Measurements from ENCODE around the gene IDE. TPM values are rescaled to one million over a fixed set of nuclear protein-coding genes. Genes with fewer than 3 reads are reported as not detected.
"Not testable (repeated sequence)": the region's sequence is repeated elsewhere in the genome, so short reads cannot be mapped to it uniquely, and the experiment has no call there.

Gene IDE
- total RNA-seq, 1 experiment from 2014 or later, result 24.8 TPM

- Histone ChIP-seq H3K4me3 (peak overlapping the region; percentile 97), H3K36me3 (peaks cover 5% of the 10 kb centered on the region), H3K9me3 (replicated peaks) (no peaks in the 10 kb centered on the region), H3K4me1 (peaks cover 15% of the 10 kb centered on the region), H3K27me3 (no peaks in the 10 kb centered on the region), H3K27ac (peak overlapping the region; percentile 94)
- peak; percentile 36 to 49 for DNase-seq
These were observed 649 bp downstream of the IDE start for GRCh38 chr10:92573091-92573797.

GRCh38 chr10:92572362-92573090 is 1.4 kb downstream of the IDE start:
- peak in 1 of 2 experiments; percentile 29 for DNase-seq
- no peaks in the 10 kb centered on the region for H3K27me3 ChIP-seq
- peaks cover 15% of the 10 kb centered on the region for H3K4me1 ChIP-seq
- H3K4me3 ChIP-seq, result peak overlapping the region; percentile 97
- H3K36me3 ChIP-seq, result peaks cover 5% of the 10 kb centered on the region
- H3K9me3 ChIP-seq (replicated peaks), result no peaks in the 10 kb centered on the region
- H3K27ac ChIP-seq, result peak overlapping the region; percentile 94

- H3K4me1 ChIP-seq, result peaks cover 15% of the 10 kb centered on the region
- H3K4me3 ChIP-seq, result no peak overlapping the region
- no peak overlapping the region for H3K27ac ChIP-seq
- no peaks in the 10 kb centered on the region for H3K27me3 ChIP-seq
- no peak for DNase-seq
- H3K36me3 ChIP-seq, result peaks cover 5% of the 10 kb centered on the region
- no peaks in the 10 kb centered on the region for H3K9me3 ChIP-seq (replicated peaks)
These were observed 2.2 kb downstream of the IDE start for GRCh38 chr10:92571649-92572048.

- H3K27me3 ChIP-seq; DNase-seq; H3K4me3 ChIP-seq; H3K36me3 ChIP-seq; H3K27ac ChIP-seq; H3K9me3 ChIP-seq (replicated peaks); H3K4me1 ChIP-seq: not testable (repeated sequence)
These were observed 4.2 kb downstream of the IDE start for GRCh38 chr10:92569663-92570062.

GRCh38 chr10:92569071-92569470 is 4.8 kb downstream of the IDE start:
- no peaks in the 10 kb centered on the region for H3K27me3 ChIP-seq
- DNase-seq, result no peak
- H3K27ac ChIP-seq, result no peak overlapping the region
- H3K9me3 ChIP-seq (replicated peaks), result no peaks in the 10 kb centered on the region
- H3K36me3 ChIP-seq, result peaks cover 5% of the 10 kb centered on the region
- peaks cover 5% of the 10 kb centered on the region for H3K4me1 ChIP-seq
- no peak overlapping the region for H3K4me3 ChIP-seq

- H3K27ac ChIP-seq, result no peak overlapping the region
- H3K4me3 ChIP-seq, result no peak overlapping the region
- no peaks in the 10 kb centered on the region for H3K9me3 ChIP-seq (replicated peaks)
- peaks cover 5% of the 10 kb centered on the region for H3K4me1 ChIP-seq
- peaks cover 5% of the 10 kb centered on the region for H3K36me3 ChIP-seq
- H3K27me3 ChIP-seq, result no peaks in the 10 kb centered on the region
- no peak for DNase-seq
These were observed 5.8 kb downstream of the IDE start for GRCh38 chr10:92567952-92568600.

GRCh38 chr10:92562424-92562823 is 11.5 kb downstream of the IDE start:
- H3K27ac ChIP-seq, result no peak overlapping the region
- H3K36me3 ChIP-seq, result peaks cover 4% of the 10 kb centered on the region
- no peaks in the 10 kb centered on the region for H3K9me3 ChIP-seq (replicated peaks)
- no peaks in the 10 kb centered on the region for H3K4me1 ChIP-seq
- H3K27me3 ChIP-seq, result no peaks in the 10 kb centered on the region
- no peak overlapping the region for H3K4me3 ChIP-seq
- no peak for DNase-seq

GRCh38 chr10:92559046-92559445 is 14.8 kb downstream of the IDE start:
- H3K4me1 ChIP-seq, result no peaks in the 10 kb centered on the region
- H3K27me3 ChIP-seq, result no peaks in the 10 kb centered on the region
- no peak overlapping the region for H3K4me3 ChIP-seq
- no peak overlapping the region for H3K27ac ChIP-seq
- no peaks in the 10 kb centered on the region for H3K9me3 ChIP-seq (replicated peaks)
- DNase-seq, result no peak
- H3K36me3 ChIP-seq, result peaks cover 7% of the 10 kb centered on the region

GRCh38 chr10:92553959-92554358 is 19.9 kb downstream of the IDE start:
- Histone ChIP-seq H3K36me3 (peaks cover 13% of the 10 kb centered on the region), H3K9me3 (replicated peaks) (no peaks in the 10 kb centered on the region), H3K4me3 (no peak overlapping the region), H3K27ac (no peak overlapping the region), H3K4me1 (no peaks in the 10 kb centered on the region), H3K27me3 (no peaks in the 10 kb centered on the region)
- no peak for DNase-seq

- peaks cover 17% of the 10 kb centered on the region for H3K36me3 ChIP-seq
- H3K4me3 ChIP-seq, result no peak overlapping the region
- no peak for DNase-seq
- H3K9me3 ChIP-seq (replicated peaks), result no peaks in the 10 kb centered on the region
- H3K27me3 ChIP-seq, result no peaks in the 10 kb centered on the region
- no peak overlapping the region for H3K27ac ChIP-seq
- no peaks in the 10 kb centered on the region for H3K4me1 ChIP-seq
These were observed 21.6 kb downstream of the IDE start for GRCh38 chr10:92552310-92552709.

GRCh38 chr10:92550924-92551323 is 23.0 kb downstream of the IDE start:
- no peak overlapping the region for H3K27ac ChIP-seq
- no peaks in the 10 kb centered on the region for H3K9me3 ChIP-seq (replicated peaks)
- DNase-seq, result no peak
- H3K27me3 ChIP-seq, result no peaks in the 10 kb centered on the region
- H3K4me3 ChIP-seq, result no peak overlapping the region
- H3K4me1 ChIP-seq, result no peaks in the 10 kb centered on the region
- H3K36me3 ChIP-seq, result peaks cover 17% of the 10 kb centered on the region

- Histone ChIP-seq H3K27ac (no peak overlapping the region), H3K4me3 (no peak overlapping the region), H3K4me1 (peaks cover 7% of the 10 kb centered on the region; the same call in 1 of the 2 replicates), H3K9me3 (replicated peaks) (no peaks in the 10 kb centered on the region), H3K36me3 (peaks cover 15% of the 10 kb centered on the region; the same call in 1 of the 2 replicates), H3K27me3 (no peaks in the 10 kb centered on the region)
- no peak for DNase-seq
These were observed 26.2 kb downstream of the IDE start for GRCh38 chr10:92547676-92548075.

GRCh38 chr10:92545556-92545955 is 28.3 kb downstream of the IDE start:
- no peaks in the 10 kb centered on the region for H3K27me3 ChIP-seq
- H3K36me3 ChIP-seq, result peaks cover 13% of the 10 kb centered on the region
- no peak for DNase-seq
- H3K9me3 ChIP-seq (replicated peaks), result no peaks in the 10 kb centered on the region
- no peak overlapping the region for H3K27ac ChIP-seq
- peaks cover 7% of the 10 kb centered on the region; the same call in 1 of the 2 replicates for H3K4me1 ChIP-seq
- H3K4me3 ChIP-seq, result no peak overlapping the region

GRCh38 chr10:92544296-92544695 is 29.6 kb downstream of the IDE start:
- H3K36me3 ChIP-seq, result peaks cover 8% of the 10 kb centered on the region; the same call in 1 of the 2 replicates
- H3K27ac ChIP-seq, result no peak overlapping the region
- peaks cover 7% of the 10 kb centered on the region; the same call in 1 of the 2 replicates for H3K4me1 ChIP-seq
- H3K27me3 ChIP-seq, result no peaks in the 10 kb centered on the region
- H3K4me3 ChIP-seq, result no peak overlapping the region
- H3K9me3 ChIP-seq (replicated peaks), result no peaks in the 10 kb centered on the region
- peak; percentile 48 to 76 for DNase-seq

- no peak overlapping the region for H3K4me3 ChIP-seq
- H3K9me3 ChIP-seq (replicated peaks), result no peaks in the 10 kb centered on the region
- H3K36me3 ChIP-seq, result peaks cover 2% of the 10 kb centered on the region; the same call in 1 of the 2 replicates
- no peak overlapping the region for H3K27ac ChIP-seq
- peaks cover 7% of the 10 kb centered on the region; the same call in 1 of the 2 replicates for H3K4me1 ChIP-seq
- no peak for DNase-seq
- no peaks in the 10 kb centered on the region for H3K27me3 ChIP-seq
These were observed 31.4 kb downstream of the IDE start for GRCh38 chr10:92542458-92542857.

Data from SJCRH30 (cell line).